Nucleus accumbens (tissue), 56 donors: ENCODE results near the gene SFTA2.

Experiments used
- DNase-seq, 56 donors: peaks; one replicate each; lab custom pipeline; 2025; lab: John Stamatoyannopoulos, UW

The SFTA2 gene

DNA sequence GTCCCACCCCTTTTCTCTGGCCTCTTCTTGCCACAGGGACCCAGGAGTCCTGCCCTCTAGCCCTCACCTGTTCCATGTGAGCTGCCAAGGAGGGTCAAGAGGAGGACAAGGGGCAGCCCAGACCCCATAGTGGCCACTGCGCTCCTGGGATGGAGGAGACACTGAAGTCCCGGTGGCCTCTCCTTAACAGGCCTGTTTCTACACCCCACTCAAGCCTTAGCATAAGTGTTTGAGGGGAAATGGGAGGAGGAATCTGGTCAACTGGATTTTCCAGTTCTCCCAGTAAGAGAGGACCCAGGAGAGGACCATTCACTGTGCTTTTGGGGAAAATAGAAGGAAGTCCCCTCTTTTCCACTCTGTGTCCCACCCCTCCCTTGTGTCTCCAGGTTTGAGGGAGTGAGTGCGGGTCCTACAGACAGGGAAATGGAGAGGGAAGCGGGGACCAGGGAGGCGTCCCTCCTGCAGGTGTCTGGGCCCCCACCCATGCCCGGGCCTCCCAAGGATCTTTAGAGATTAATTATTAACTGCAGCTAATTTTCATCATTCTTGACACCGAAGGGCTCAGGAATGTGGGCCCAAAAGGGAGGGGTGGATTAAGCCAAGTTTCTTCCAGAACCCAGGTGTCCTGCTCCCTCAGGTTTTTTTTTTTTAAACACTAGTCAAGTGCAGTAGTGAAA lies at the start of gene SFTA2:
Gene SFTA2 (minus strand): TSS at position 202 of the 677 bp plus-strand sequence. CDS start 74 bp downstream, at position 128.
- DNase-seq: no peak

DNA sequence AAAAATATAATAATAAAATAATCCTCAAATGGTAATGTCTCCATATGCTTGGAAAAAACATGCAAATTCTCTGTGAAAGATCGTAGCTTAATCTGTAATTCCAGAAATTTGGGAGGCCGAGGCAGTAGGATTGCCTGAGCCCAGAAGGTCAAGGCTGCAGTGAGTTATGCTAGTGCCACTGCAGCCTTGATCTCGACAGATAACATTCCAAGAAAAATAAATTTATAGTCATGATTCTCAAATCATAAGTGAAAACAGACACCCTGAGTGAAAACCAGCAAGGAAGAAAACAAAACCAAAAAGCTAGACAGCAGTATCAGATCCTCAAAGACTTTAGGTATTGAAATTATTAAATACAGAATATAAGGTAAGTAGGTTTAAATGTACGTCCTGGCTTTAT lies 47.7 kb upstream of the SFTA2 start:
- DNase-seq: no peak

- no peak for DNase-seq
These were observed 47.2 kb upstream of the SFTA2 start for GRCh38 chr6:30979141-30979540.

- DNase-seq: no peak
These were observed 42.7 kb upstream of the SFTA2 start for GRCh38 chr6:30974490-30975252.

DNA sequence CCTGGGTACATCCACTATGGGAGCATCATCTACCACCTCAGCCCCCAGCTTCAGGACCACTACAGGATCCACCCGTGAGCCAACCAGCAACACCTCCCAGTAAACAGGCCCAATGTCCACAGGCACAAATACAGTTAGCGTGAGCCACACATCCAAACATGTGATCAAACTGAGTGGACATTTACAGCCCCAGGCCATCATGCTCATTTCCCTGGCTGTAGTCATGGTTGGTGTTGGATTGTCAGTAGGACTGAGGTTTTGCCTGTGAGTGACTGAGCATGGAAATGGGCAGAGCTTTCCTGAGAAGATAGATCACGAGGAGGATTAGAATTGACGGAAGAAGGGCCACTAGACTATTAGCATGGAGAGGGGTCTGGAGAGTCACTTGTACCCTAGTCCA lies 40.8 kb upstream of the SFTA2 start:
- no peak for DNase-seq

GRCh38 chr6:30970946-30971345 lies 39.0 kb upstream of the SFTA2 start:
- DNase-seq: no peak

GRCh38 chr6:30969171-30969570 lies 37.2 kb upstream of the SFTA2 start:
- DNase-seq: peak in 8 of 56 donors; percentile 1 to 24 (median 5)

DNA sequence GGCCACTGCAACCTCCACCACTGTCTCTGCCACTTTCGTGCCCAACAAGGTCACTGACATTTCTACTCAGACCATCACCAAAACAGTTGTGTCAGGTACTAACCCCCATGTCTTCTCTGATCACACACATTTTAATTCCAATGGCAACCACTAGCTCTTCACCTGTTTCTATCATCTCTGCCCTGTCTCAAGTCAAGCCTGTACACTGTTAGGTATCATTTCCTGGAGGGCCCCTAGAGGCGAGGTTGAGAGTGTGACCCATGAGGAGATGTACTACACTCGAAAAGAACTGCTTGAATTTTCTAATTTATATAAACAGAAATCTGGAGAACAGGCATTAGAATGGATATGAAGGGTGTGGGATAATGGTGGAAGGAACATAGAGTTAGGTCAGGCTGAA lies 34.2 kb upstream of the SFTA2 start:
- no peak for DNase-seq

DNA sequence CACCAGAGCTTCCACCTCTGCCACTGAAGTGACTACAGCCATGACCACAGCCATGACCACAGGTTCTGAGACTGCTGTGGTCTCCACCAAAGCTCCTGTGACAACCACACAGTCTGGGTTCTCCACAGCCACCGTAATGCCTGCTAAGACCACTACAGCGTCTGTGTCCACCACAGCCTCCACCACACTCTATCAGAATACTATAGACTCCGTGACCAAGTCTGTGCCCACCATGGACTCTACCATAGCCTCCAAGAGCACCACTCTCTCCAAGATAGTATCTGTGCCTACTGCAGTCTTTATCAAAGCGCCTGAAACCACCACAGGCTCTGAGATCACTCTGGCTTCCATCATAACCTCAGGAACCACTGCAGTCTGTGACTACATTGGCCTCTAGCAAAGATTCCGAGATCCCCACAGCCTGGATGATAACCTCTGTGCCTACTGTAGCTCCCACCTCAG lies 33.2 kb upstream of the SFTA2 start:
- no peak for DNase-seq

DNA sequence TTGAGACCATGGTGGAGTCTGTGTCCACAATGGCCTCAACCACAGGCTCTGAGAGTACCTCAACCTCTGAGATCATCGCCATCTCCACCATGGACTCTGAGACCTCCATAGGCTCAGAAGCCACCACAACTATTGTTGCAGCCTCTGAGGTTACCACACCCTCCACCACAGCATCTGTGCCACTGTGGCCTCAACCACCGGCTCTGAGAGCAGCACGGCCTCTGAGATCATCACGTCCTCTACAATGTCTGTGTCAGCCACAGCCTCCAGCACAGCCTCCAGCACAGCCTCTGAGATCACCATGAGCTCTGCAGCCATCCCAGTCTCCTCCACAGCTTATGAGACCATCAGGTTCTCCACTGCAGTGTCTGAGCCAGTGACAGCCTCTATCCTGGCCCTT lies 32.1 kb upstream of the SFTA2 start:
- DNase-seq: no peak

DNA sequence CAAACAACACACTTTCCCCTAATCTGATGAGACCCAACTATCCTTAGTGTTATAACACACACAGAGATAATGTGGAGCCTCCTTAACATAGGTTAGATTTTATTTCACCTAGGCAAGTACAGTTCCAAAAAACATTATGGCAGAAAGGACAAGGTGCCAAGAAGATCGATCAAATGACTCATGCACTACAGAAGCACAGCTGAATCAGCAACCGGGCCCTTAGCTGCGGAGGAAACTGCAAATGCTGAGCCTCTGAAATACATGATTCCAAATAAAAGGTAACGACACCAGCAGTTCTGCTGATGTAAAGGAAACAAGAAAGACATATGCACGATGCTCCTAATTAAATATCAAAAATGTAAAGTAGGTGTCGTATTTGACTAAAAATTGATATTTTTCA lies 31.7 kb upstream of the SFTA2 start:
- peak in 8 of 56 donors; percentile 4 to 38 (median 14) for DNase-seq

- no peak for DNase-seq
These were observed 30.7 kb upstream of the SFTA2 start for GRCh38 chr6:30962716-30963115.

DNA sequence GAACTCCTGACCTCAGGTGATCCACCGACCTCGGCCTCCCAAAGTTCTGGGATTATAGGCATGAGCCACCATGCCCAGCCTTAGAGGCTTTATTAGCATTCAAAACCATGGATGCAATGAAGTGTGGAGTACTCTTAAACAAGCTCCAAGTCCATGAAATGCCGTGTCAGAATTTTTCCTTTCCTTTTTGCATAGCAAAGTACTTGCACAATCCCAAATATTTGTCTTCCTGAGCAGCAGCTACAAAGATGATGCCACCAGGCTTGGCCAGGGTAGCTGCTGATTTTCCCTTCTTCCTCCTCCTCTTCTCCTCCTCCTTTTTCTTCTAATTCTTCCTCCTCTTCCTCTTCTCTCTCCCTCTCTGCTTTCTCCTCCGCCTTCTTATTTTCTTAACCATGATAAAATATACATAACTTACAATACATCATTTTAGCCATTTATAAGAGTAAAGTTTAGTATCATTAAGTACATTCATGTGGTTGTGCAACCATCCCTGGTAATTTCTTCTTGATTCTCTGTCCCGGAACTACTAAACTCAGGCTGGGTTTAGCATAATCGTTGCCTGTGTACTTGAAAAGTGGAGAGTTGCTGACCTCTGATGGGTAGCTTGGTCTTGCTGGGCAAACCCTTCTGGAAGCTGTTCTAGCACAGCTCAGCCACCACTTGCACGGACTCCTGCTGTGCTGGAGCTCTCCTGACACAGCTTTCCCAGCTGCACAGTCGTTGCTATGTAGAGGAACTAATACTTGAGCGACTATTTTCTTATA lies 29.1 kb upstream of the SFTA2 start:
- DNase-seq: no peak

- no peak for DNase-seq
These were observed 25.7 kb upstream of the SFTA2 start for GRCh38 chr6:30957716-30958115.

- DNase-seq: peak in 37 of 56 donors; percentile 3 to 64 (median 21)
These were observed 23.5 kb upstream of the SFTA2 start for GRCh38 chr6:30955367-30956042.

- DNase-seq: no peak
These were observed 22.8 kb upstream of the SFTA2 start for GRCh38 chr6:30954631-30955366.

GRCh38 chr6:30951907-30952469 lies 20.0 kb upstream of the SFTA2 start:
- no peak for DNase-seq

- DNase-seq: no peak
These were observed 16.8 kb upstream of the SFTA2 start for GRCh38 chr6:30948811-30949210.

DNA sequence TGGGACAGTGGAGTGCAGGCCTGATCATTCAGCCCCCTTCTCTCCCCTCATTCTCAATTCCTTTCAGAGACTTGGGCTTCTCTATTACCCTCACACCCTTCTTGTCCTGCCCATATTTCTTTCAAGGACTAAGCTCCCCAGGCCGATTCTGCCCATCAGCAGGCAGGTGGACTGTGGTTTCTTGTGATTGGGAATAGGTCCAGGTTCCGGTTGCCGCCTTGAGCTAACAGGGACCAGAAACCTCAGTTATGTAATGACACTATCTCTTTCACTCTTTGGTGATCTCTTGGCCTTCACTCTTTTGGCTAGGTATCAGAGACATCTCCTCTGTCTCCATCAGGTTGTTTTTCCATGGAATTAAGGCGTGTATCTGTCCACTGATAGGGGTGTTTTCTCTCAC lies 15.3 kb upstream of the SFTA2 start:
- no peak for DNase-seq

- DNase-seq: no peak
These were observed 13.3 kb upstream of the SFTA2 start for GRCh38 chr6:30945281-30945680.
